ENCODE data around the gene SMS. TPM values are rescaled to one million over a fixed set of nuclear protein-coding genes. Genes with fewer than 3 reads are reported as not detected.

The SMS gene
- total RNA-seq, 1 donor from 2014 or later = 56.3 TPM

- intact Hi-C loops (cut with micrococcal nuclease) = no loop called here
- DNase-seq (no peak), ATAC-seq (peak; percentile 81)
Observed at GRCh38 chrX:21972721-21973120, 32.2 kb downstream of the SMS start.

GRCh38 chrX:21973321-21974010, 33.0 kb downstream of the SMS start:
- ATAC-seq (no peak), DNase-seq (no peak)
- intact Hi-C loops (cut with micrococcal nuclease) = no loop called here

- ATAC-seq (no peak), DNase-seq (no peak)
- intact Hi-C loops (cut with micrococcal nuclease) = no loop called here
Observed at GRCh38 chrX:21974011-21974385, 33.5 kb downstream of the SMS start.

- no peak for ATAC-seq
- intact Hi-C loops (cut with micrococcal nuclease) = no loop called here
- DNase-seq = no peak
Observed at GRCh38 chrX:21975242-21975641, 34.7 kb downstream of the SMS start.

GRCh38 chrX:21975812-21976211, 35.3 kb downstream of the SMS start:
- intact Hi-C loops (cut with micrococcal nuclease) = no loop called here
- DNase-seq = no peak
- ATAC-seq = no peak

- ATAC-seq = no peak
- intact Hi-C loops (cut with micrococcal nuclease) = no loop called here
- DNase-seq = no peak
Observed at GRCh38 chrX:21978346-21978745, 37.8 kb downstream of the SMS start.

- intact Hi-C loops (cut with micrococcal nuclease) = no loop called here
Observed at GRCh38 chrX:21982311-21982710, 41.8 kb downstream of the SMS start.

GRCh38 chrX:21985332-21985777, 44.8 kb downstream of the SMS start:
- intact Hi-C loops (cut with micrococcal nuclease) = no loop called here
- ATAC-seq = peak; percentile 84
- DNase-seq = peak; percentile 45

More at GRCh38 chrX:21982311-21982710, 41.8 kb downstream of the SMS start:
- no peak for ATAC-seq
- no peak for DNase-seq

GRCh38 chrX:21986596-21986995, 46.1 kb downstream of the SMS start:
- intact Hi-C loops (cut with micrococcal nuclease) = no loop called here
- DNase-seq = no peak
- ATAC-seq = no peak

GRCh38 chrX:21989384-21989783, 48.9 kb downstream of the SMS start:
- intact Hi-C loops (cut with micrococcal nuclease) = no loop called here
- ATAC-seq (no peak), DNase-seq (no peak)

GRCh38 chrX:21990832-21991231, 50.3 kb downstream of the SMS start:
- DNase-seq = no peak
- ATAC-seq = no peak
- intact Hi-C loops (cut with micrococcal nuclease) = no loop called here

GRCh38 chrX:21991504-21991903, 51.0 kb downstream of the SMS start:
- ATAC-seq = no peak
- DNase-seq = no peak
- intact Hi-C loops (cut with micrococcal nuclease) = no loop called here

- ATAC-seq = peak; percentile 66
- intact Hi-C loops (cut with micrococcal nuclease) = no loop called here
- peak; percentile 34 for DNase-seq
Observed at GRCh38 chrX:21993265-21993664, 52.8 kb downstream of the SMS start.

- DNase-seq (no peak), ATAC-seq (peak; percentile 57)
- intact Hi-C loops (cut with micrococcal nuclease) = no loop called here
Observed at GRCh38 chrX:21996872-21997455, 56.5 kb downstream of the SMS start.

GRCh38 chrX:21998037-21998436, 57.5 kb downstream of the SMS start:
- intact Hi-C loops (cut with micrococcal nuclease) = no loop called here
- no peak for DNase-seq

GRCh38 chrX:22004866-22005265, 64.4 kb downstream of the SMS start:
- intact Hi-C loops (cut with micrococcal nuclease) = no loop called here
- no peak for DNase-seq
- ATAC-seq = no peak

More at GRCh38 chrX:21998037-21998436, 57.5 kb downstream of the SMS start:
- ATAC-seq = no peak

GRCh38 chrX:22012051-22012450, 71.5 kb downstream of the SMS start:
- ATAC-seq (no peak), DNase-seq (no peak)
- intact Hi-C loops (cut with micrococcal nuclease) = no loop called here

- no peak for DNase-seq
- intact Hi-C loops (cut with micrococcal nuclease) = no loop called here
Observed at GRCh38 chrX:22012931-22013330, 72.4 kb downstream of the SMS start.

GRCh38 chrX:22015139-22015750, 74.7 kb downstream of the SMS start:
- intact Hi-C loops (cut with micrococcal nuclease) = no loop called here
- no peak for ATAC-seq

More at GRCh38 chrX:22012931-22013330, 72.4 kb downstream of the SMS start:
- no peak for ATAC-seq

GRCh38 chrX:22021751-22022324, 81.3 kb downstream of the SMS start:
- intact Hi-C loops (cut with micrococcal nuclease) = no loop called here
- DNase-seq (no peak), ATAC-seq (no peak)

More at GRCh38 chrX:22015139-22015750, 74.7 kb downstream of the SMS start:
- DNase-seq = no peak
